ENCODE measurements around the gene DAPP1.

Gene DAPP1

GRCh38 chr4:99845708-99846469 lies 29.3 kb downstream of the DAPP1 start:
- CTCF ChIA-PET, result interaction anchor here (0.7 to 4.1 kb wide), 7 partner anchors 8 to 283 kb away, joined by 3 to 13 read pairs (median 3); partner anchors contain the start of genes DAPP1 and TRMT10A
- DNase-seq (ENCODE audit: extremely low spot score), result no peak
- POLR2A ChIA-PET, result interaction anchor here (1.6 kb wide), 1 partner anchor 104 kb away, joined by 5 read pairs; the partner anchor contains the start of gene H2AZ1
- TF ChIP-seq, protein P1, sequence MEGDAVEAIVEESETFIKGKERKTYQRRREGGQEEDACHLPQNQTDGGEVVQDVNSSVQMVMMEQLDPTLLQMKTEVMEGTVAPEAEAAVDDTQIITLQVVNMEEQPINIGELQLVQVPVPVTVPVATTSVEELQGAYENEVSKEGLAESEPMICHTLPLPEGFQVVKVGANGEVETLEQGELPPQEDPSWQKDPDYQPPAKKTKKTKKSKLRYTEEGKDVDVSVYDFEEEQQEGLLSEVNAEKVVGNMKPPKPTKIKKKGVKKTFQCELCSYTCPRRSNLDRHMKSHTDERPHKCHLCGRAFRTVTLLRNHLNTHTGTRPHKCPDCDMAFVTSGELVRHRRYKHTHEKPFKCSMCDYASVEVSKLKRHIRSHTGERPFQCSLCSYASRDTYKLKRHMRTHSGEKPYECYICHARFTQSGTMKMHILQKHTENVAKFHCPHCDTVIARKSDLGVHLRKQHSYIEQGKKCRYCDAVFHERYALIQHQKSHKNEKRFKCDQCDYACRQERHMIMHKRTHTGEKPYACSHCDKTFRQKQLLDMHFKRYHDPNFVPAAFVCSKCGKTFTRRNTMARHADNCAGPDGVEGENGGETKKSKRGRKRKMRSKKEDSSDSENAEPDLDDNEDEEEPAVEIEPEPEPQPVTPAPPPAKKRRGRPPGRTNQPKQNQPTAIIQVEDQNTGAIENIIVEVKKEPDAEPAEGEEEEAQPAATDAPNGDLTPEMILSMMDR (IDR thresholded peaks at IDR 0.05; ENCODE audit: control extremely low read depth, extremely low read depth, low read depth, missing control alignments), result no peak

DNA sequence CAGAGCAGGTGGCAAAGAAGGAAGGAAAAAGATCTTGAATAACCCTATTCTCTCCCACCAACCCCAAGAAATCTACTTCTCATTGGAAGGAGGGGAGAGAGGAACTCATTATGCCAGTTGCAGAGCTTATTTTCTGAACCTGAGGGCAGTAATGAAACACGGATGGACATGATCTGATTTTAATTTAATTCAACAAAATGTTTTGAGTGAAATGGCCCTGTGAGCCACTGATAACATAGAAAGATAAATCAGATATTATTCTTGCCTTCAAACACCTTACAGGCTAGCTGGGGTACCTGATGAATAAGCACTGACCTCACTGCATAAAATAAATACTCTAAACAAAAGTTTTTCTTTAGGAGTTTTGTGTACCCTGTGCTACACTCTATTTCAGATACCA lies 30.3 kb downstream of the DAPP1 start:
- TF ChIP-seq, protein P1 (IDR thresholded peaks at IDR 0.05; ENCODE audit: control extremely low read depth, extremely low read depth, low read depth, missing control alignments), result no peak
- CTCF ChIA-PET, result interaction anchor here (1.2 to 4.1 kb wide), 9 partner anchors 9 to 102 kb away, joined by 3 to 13 read pairs (median 4); partner anchors contain the start of gene DAPP1
- POLR2A ChIA-PET, result interaction anchor here (1.6 kb wide), 1 partner anchor 103 kb away, joined by 5 read pairs; the partner anchor contains the start of gene H2AZ1
- no peak for DNase-seq (ENCODE audit: extremely low spot score)

- ChIA-PET CTCF (interaction anchor here (0.9 to 4.1 kb wide), 8 partner anchors 10 to 101 kb away, joined by 3 to 13 read pairs (median 4); partner anchors contain the start of gene DAPP1), POLR2A (interaction anchor here (0.7 kb wide), 1 partner anchor 30 kb away, joined by 3 read pairs; no protein-coding TSS in a partner anchor)
- TF ChIP-seq, protein P1 (IDR thresholded peaks at IDR 0.05; ENCODE audit: control extremely low read depth, extremely low read depth, low read depth, missing control alignments), result no peak
- peak; percentile 50 for DNase-seq (ENCODE audit: extremely low spot score)
Observed at GRCh38 chr4:99847362-99847976, 30.8 kb downstream of the DAPP1 start.

GRCh38 chr4:99848591-99849001 lies 32.0 kb downstream of the DAPP1 start:
- TF ChIP-seq, protein P1 (IDR thresholded peaks at IDR 0.05; ENCODE audit: control extremely low read depth, extremely low read depth, low read depth, missing control alignments), result no peak
- POLR2A ChIA-PET, result no interaction called here
- CTCF ChIA-PET, result interaction anchor here (1.6 to 2.8 kb wide), 2 partner anchors 32 to 49 kb away, joined by 3 to 11 read pairs; partner anchors contain the start of gene DAPP1

DNA sequence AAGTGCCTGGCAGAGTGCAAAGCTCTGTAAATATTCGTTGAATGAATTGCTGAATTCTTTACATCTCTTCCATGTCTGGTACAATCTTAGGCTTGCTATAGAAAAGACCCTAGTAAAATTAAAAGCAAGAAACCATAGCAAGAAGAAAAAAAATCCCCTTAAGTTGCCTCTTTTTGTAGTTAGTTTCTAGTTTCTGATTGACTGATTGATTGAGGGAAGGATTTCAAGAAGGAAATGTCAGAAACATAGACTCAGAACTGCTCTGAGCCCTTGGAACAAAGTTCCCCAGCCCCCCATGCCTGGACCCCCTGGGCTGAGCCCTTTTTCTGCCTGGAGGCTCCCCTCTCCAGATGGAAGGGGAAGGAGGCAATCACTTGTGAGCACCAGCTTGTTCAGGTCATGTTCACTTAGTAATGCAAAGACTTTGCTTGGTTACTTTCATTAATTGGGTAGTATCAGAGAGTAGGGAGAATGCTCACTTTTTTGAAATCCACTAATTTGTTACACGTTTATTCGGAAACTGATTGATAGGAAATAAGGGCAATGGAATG lies 35.6 kb downstream of the DAPP1 start:
- DNase-seq (ENCODE audit: extremely low spot score), result no peak
- POLR2A ChIA-PET, result interaction anchor here (0.7 kb wide), 1 partner anchor 42 kb away, joined by 4 read pairs; the partner anchor contains the start of gene LAMTOR3
- TF ChIP-seq, protein P1 (IDR thresholded peaks at IDR 0.05; ENCODE audit: control extremely low read depth, extremely low read depth, low read depth, missing control alignments), result no peak
- CTCF ChIA-PET, result interaction anchor here (0.8 to 3.5 kb wide), 8 partner anchors 18 to 96 kb away, joined by 3 to 12 read pairs (median 6); no protein-coding TSS in a partner anchor

More at GRCh38 chr4:99848591-99849001, 32.0 kb downstream of the DAPP1 start:
- DNase-seq (ENCODE audit: extremely low spot score), result peak; percentile 40

DNA sequence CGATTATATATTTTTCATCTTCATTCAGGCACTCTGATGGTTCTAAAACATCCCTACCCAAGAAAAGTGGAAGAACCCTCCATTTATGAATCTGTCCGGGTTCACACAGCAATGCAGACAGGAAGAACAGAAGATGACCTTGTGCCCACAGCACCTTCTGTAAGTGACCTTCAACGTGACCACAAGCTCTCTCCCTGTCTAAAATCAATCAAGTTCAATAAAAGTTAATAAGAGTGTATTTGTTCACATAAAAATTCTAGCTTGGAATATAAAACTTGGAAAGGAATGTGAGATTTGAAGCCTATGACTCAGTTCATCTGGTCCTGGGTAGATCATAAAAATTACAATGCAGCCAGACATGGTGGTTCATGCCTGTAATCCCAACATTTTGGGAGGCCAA lies 36.6 kb downstream of the DAPP1 start:
- TF ChIP-seq, protein P1 (IDR thresholded peaks at IDR 0.05; ENCODE audit: control extremely low read depth, extremely low read depth, low read depth, missing control alignments), result no peak
- ChIA-PET CTCF (interaction anchor here (0.8 to 2.7 kb wide), 9 partner anchors 17 to 45 kb away, joined by 3 to 8 read pairs (median 3); no protein-coding TSS in a partner anchor), POLR2A (no interaction called here)
- DNase-seq (ENCODE audit: extremely low spot score), result no peak

All from GM10248 (cell line).